Mesothelial cell of epicardium (in vitro differentiated cells): ENCODE results near the gene FRZB. TPM values are rescaled to one million over a fixed set of nuclear protein-coding genes. Genes with fewer than 3 reads are reported as not detected.

Experiments
- DNase-seq, 2 experiments: peaks; one replicate each; pipeline ENCODE4 v3.0.0; 2021; ENCODE audit warnings: low spot score in 2 of 2; ENCODE audit not compliant: unreplicated experiment in 2 of 2
- H3K27ac Mint-ChIP-seq: 2 replicates; pipeline ENCODE4 v1.8.0; 2021; ENCODE audit warnings: mixed read lengths
- H3K27me3 Mint-ChIP-seq: 2 replicates; pipeline ENCODE4 v1.8.0; 2021; ENCODE audit warnings: low read depth, mixed read lengths
- H3K36me3 Mint-ChIP-seq: 2 replicates; pipeline ENCODE4 v1.8.0; 2021; ENCODE audit warnings: mixed read lengths
- H3K4me1 Mint-ChIP-seq: 2 replicates; pipeline ENCODE4 v1.8.0; 2021; ENCODE audit warnings: mixed read lengths
- H3K4me3 Mint-ChIP-seq: 2 replicates; pipeline ENCODE4 v1.8.0; 2021; ENCODE audit warnings: mild to moderate bottlenecking, moderate library complexity, mixed read lengths
- H3K9me3 Mint-ChIP-seq: 2 replicates; pipeline ENCODE4 v1.8.0; 2021; ENCODE audit warnings: mixed read lengths
- total RNA-seq: library from RNA; stranded (reverse); gene quantifications from 3 replicates; pipeline ENCODE4 v1.2.1, GENCODE V29; 2021
- TF ChIP-seq, protein P1 (sequence below): fragments of 200-600 bp; sonication (generic); IDR thresholded peaks from one replicate; pipeline ENCODE4 v1.5.0; 2021; ENCODE audit warnings: antibody characterized with exemption; ENCODE audit not compliant: unreplicated experiment

The FRZB gene
- total RNA-seq, 1 donor from 2014 or later, result 12.1 TPM

DNA sequence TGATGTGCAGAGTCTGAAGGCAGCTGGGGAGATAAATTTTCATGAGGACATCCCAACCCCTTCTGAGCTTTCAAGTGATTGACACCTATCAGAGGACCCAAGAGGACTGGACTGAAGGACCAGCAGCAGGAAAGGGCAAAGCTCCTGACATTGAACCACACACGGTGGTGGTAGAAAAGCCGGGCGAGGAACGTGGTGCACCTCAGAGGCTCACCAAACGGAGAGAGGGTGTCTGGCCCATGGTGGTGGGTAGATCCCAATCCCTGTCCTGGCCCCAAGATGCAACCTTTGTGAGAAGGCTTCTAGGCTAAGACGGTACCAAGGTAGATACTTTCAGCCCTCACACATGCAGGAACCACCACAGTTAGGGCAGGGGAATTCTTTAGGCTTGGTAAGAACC lies 52.1 kb downstream of the FRZB start:
- H3K9me3 Mint-ChIP-seq, result no peaks in the 10 kb centered on the region
- H3K36me3 Mint-ChIP-seq, result no peaks in the 10 kb centered on the region
- H3K4me1 Mint-ChIP-seq, result peaks cover 36% of the 10 kb centered on the region
- no peak overlapping the region for H3K4me3 Mint-ChIP-seq
- H3K27me3 Mint-ChIP-seq, result no peaks in the 10 kb centered on the region
- TF ChIP-seq, protein P1, sequence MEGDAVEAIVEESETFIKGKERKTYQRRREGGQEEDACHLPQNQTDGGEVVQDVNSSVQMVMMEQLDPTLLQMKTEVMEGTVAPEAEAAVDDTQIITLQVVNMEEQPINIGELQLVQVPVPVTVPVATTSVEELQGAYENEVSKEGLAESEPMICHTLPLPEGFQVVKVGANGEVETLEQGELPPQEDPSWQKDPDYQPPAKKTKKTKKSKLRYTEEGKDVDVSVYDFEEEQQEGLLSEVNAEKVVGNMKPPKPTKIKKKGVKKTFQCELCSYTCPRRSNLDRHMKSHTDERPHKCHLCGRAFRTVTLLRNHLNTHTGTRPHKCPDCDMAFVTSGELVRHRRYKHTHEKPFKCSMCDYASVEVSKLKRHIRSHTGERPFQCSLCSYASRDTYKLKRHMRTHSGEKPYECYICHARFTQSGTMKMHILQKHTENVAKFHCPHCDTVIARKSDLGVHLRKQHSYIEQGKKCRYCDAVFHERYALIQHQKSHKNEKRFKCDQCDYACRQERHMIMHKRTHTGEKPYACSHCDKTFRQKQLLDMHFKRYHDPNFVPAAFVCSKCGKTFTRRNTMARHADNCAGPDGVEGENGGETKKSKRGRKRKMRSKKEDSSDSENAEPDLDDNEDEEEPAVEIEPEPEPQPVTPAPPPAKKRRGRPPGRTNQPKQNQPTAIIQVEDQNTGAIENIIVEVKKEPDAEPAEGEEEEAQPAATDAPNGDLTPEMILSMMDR, result no peak
- no peak for DNase-seq
- no peak overlapping the region for H3K27ac Mint-ChIP-seq

DNA sequence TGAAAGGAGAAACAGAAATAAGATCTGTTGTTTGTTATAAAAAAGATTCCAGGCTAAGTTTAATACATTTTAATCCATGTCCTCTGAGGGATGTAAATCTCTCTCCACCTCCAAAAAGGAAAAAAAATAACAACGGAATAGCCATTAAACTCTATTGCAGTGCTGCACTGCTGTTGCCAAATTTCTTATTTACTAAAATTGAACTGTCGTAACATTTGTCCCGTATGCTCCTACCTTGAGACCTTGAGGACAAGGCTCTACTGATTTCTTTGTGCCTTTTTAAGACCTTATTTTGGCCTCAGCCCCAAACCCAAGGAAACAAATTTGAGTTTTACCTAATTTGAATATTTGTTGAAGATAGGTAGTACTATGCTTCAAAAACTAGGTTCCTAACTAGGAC lies 56.4 kb downstream of the FRZB start:
- TF ChIP-seq, protein P1, result no peak
- Mint-ChIP-seq H3K9me3 (no peaks in the 10 kb centered on the region), H3K36me3 (no peaks in the 10 kb centered on the region), H3K4me3 (no peak overlapping the region), H3K27ac (no peak overlapping the region), H3K27me3 (no peaks in the 10 kb centered on the region), H3K4me1 (peaks cover 2% of the 10 kb centered on the region)
- no peak for DNase-seq

DNA sequence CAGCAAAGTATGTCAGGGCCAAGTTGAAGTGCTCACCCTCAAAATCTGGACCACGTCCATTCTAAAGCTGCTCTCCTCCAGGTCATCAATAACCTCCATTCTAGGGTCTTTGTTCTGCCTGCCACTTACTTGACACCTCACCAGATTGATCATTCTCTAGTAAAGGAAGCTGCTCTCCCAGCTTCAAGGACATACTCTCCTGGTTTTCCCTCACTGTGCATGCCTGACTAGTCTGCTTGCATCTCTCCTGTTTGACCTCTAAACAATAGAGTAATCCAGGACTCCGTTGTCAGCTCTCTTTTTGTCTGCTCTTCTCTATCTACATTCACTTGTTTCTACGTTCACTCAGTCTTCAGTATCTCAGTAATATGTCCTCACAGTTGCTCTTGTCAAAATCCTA lies 59.1 kb downstream of the FRZB start:
- H3K27ac Mint-ChIP-seq, result no peak overlapping the region
- no peaks in the 10 kb centered on the region for H3K27me3 Mint-ChIP-seq
- H3K36me3 Mint-ChIP-seq, result no peaks in the 10 kb centered on the region
- TF ChIP-seq, protein P1, result no peak
- peaks cover 6% of the 10 kb centered on the region for H3K4me1 Mint-ChIP-seq
- H3K9me3 Mint-ChIP-seq, result no peaks in the 10 kb centered on the region
- no peak for DNase-seq
- no peak overlapping the region for H3K4me3 Mint-ChIP-seq

DNA sequence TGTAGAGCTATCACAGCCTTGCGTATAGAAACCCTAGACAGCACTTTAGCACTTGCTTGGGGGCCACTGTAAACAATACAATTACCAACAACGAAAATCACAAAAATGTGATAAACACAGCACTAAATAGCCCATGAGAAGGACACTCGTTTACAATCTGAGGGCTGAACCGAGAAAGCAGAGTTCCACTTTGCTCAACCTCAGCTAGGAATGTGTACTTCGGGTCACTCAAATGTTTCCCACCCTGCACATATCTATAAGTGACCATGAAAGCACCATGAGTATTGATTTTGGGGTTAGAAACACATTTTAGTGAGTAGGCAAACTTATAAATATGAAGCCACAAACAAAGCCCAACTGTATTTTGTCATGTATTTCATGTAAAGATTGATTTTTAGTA lies 62.3 kb downstream of the FRZB start:
- Mint-ChIP-seq H3K36me3 (no peaks in the 10 kb centered on the region), H3K27ac (no peak overlapping the region), H3K27me3 (no peaks in the 10 kb centered on the region), H3K4me3 (no peak overlapping the region), H3K4me1 (peaks cover 6% of the 10 kb centered on the region), H3K9me3 (no peaks in the 10 kb centered on the region)
- no peak for DNase-seq
- TF ChIP-seq, protein P1, result no peak

DNA sequence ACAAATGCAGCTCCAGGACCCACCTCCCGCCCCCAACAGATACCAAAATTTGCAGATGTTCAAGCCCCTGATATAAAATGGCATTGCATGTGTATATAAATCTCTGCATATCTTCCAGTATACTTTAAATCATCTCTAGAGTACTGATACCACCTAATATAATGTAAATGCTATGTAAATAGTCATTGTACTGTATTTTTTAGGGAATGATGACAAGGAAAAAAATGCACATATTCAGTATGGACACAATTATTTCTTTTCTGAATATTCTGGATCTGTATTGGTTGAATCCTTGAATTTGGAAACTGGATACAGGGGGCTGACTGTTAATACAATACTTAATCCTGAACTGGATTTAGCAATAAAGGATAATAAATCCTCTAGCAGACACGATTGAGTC lies 67.7 kb downstream of the FRZB start:
- TF ChIP-seq, protein P1, result no peak
- Mint-ChIP-seq H3K9me3 (no peaks in the 10 kb centered on the region), H3K4me3 (no peak overlapping the region), H3K27ac (no peak overlapping the region), H3K27me3 (no peaks in the 10 kb centered on the region), H3K4me1 (peaks cover 6% of the 10 kb centered on the region), H3K36me3 (no peaks in the 10 kb centered on the region)
- no peak for DNase-seq

DNA sequence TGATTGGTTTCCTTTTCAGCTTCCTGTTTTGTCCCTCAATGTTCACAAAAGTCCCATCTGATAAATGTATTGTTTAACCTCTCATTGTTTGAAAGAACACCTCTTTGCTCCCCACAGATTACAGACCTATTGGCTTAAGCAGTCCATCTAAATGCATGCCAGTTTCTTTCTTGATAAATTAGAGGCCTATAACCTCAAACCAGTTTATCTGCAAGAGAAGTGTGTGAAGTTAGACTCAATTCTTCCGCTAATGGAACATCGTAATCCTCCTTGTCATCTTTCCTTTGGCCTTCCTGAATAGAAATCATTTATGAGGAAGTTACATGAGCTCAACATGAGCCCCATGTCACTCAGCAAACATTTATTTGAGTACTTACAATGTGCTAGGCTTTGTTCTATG lies 74.0 kb downstream of the FRZB start:
- DNase-seq, result no peak
- TF ChIP-seq, protein P1, result no peak

More for the DNA sequence above, 74.0 kb downstream of the FRZB start:
- Mint-ChIP-seq H3K4me1 (peaks cover 6% of the 10 kb centered on the region), H3K9me3 (no peaks in the 10 kb centered on the region), H3K27me3 (no peaks in the 10 kb centered on the region), H3K4me3 (no peak overlapping the region), H3K27ac (no peak overlapping the region), H3K36me3 (peaks cover 4% of the 10 kb centered on the region)
